Osteoblast (primary cell): ENCODE results near the gene MFAP3L. TPM values are rescaled to one million over a fixed set of nuclear protein-coding genes. Genes with fewer than 3 reads are reported as not detected.
A peak's percentile ranks its signal among the peaks of the same experiment; 100 is the strongest.

ENCODE experiments used
- DNase-seq: peaks from one replicate; pipeline ENCODE4 v3.0.0; 2011; ENCODE audit warnings: low spot score, mixed read lengths; ENCODE audit not compliant: insufficient read length; ENCODE audit errors: missing footprints
- H2AFZ ChIP-seq: 2 replicates; pipeline ENCODE4 v1.6.0; 2011; ENCODE audit warnings: mild to moderate bottlenecking, low read length
- H3K27ac ChIP-seq: 2 replicates; pipeline ENCODE4 v1.5.1; 2011; ENCODE audit warnings: mild to moderate bottlenecking, low read depth, low read length, moderate library complexity
- H3K27me3 ChIP-seq: 2 replicates; pipeline ENCODE4 v1.6.0; 2012; ENCODE audit warnings: mild to moderate bottlenecking, control low read depth, inconsistent platforms, low read length, moderate library complexity; ENCODE audit not compliant: insufficient read depth
- H3K36me3 ChIP-seq: 2 replicates; pipeline ENCODE4 v1.5.1; 2011; ENCODE audit warnings: mild to moderate bottlenecking, low read length, control low read depth, moderate library complexity; ENCODE audit not compliant: insufficient read depth
- H3K4me1 ChIP-seq: 2 replicates; pipeline ENCODE4 v1.5.1; 2011; ENCODE audit warnings: mild to moderate bottlenecking, low read length, control low read depth, moderate library complexity; ENCODE audit not compliant: insufficient read depth
- H3K4me2 ChIP-seq: 2 replicates; pipeline ENCODE4 v1.6.0; 2011; ENCODE audit warnings: mild to moderate bottlenecking, low read length; ENCODE audit not compliant: insufficient read depth
- H3K4me3 ChIP-seq: fragments of 200-600 bp; sonication (generic); 3 replicates; pipeline ENCODE4 v1.5.1; 2012; ENCODE audit warnings: mild to moderate bottlenecking, low read length, inconsistent platforms; ENCODE audit not compliant: insufficient read depth
- H3K79me2 ChIP-seq: 2 replicates; pipeline ENCODE4 v1.6.0; 2012; ENCODE audit warnings: mild to moderate bottlenecking, low read length, control low read depth, inconsistent platforms; ENCODE audit not compliant: insufficient read depth
- H3K9me3 ChIP-seq: 2 replicates; pipeline ENCODE4 v1.5.1; 2011; ENCODE audit warnings: low read depth, low read length, control low read depth
- H4K20me1 ChIP-seq: 2 replicates; pipeline ENCODE4 v1.6.0; 2012; ENCODE audit warnings: mild to moderate bottlenecking, low read length, control low read depth; ENCODE audit not compliant: insufficient read depth
- CTCF ChIP-seq: IDR thresholded peaks from 2 replicates; pipeline ENCODE4 v1.5.1; 2011; ENCODE audit warnings: mild to moderate bottlenecking, low read depth, low read length, moderate library complexity; ENCODE audit errors: extremely low read depth
- total RNA-seq: library from RNA; depleted of rRNA; stranded (reverse); fragments of >200 nt; gene quantifications from 2 replicates; pipeline ENCODE4 v1.2.3, GENCODE V29; 2012

MFAP3L gene
- total RNA-seq, 1 donor = 7.6 TPM

- Histone ChIP-seq H3K4me3 (peak overlapping the region; percentile 82), H3K4me2 (peak overlapping the region; percentile 92), H4K20me1 (no peaks in the 10 kb centered on the region), H3K27me3 (peaks cover 21% of the 10 kb centered on the region), H3K36me3 (no peaks in the 10 kb centered on the region), H3K4me1 (no peaks in the 10 kb centered on the region), H3K79me2 (no peaks in the 10 kb centered on the region), H3K9me3 (no peaks in the 10 kb centered on the region), H2AFZ (peak overlapping the region; percentile 65), H3K27ac (no peak overlapping the region)
- peak; percentile 83 for DNase-seq
- TF ChIP-seq CTCF = no peak
Observed at GRCh38 chr4:170025523-170026252, 507 bp downstream of the MFAP3L start.

- Histone ChIP-seq H3K4me3 (no peak overlapping the region), H3K79me2 (no peaks in the 10 kb centered on the region), H4K20me1 (peaks cover 3% of the 10 kb centered on the region), H3K36me3 (no peaks in the 10 kb centered on the region), H3K9me3 (no peaks in the 10 kb centered on the region), H2AFZ (no peak overlapping the region), H3K4me1 (no peaks in the 10 kb centered on the region), H3K4me2 (no peak overlapping the region), H3K27ac (no peak overlapping the region), H3K27me3 (peaks cover 16% of the 10 kb centered on the region)
- TF ChIP-seq CTCF = no peak
- no peak for DNase-seq
Observed at GRCh38 chr4:170022211-170022610, 4.0 kb downstream of the MFAP3L start.

- Histone ChIP-seq H3K4me3 (no peak overlapping the region), H3K36me3 (no peaks in the 10 kb centered on the region), H3K79me2 (no peaks in the 10 kb centered on the region), H3K27ac (no peak overlapping the region), H3K9me3 (no peaks in the 10 kb centered on the region), H3K4me2 (no peak overlapping the region), H3K4me1 (no peaks in the 10 kb centered on the region), H2AFZ (no peak overlapping the region), H3K27me3 (no peaks in the 10 kb centered on the region), H4K20me1 (peaks cover 3% of the 10 kb centered on the region)
- DNase-seq = no peak
- TF ChIP-seq CTCF = no peak
Observed at GRCh38 chr4:170017252-170017651, 8.9 kb downstream of the MFAP3L start.

GRCh38 chr4:170015285-170015684, 10.9 kb downstream of the MFAP3L start:
- no peak overlapping the region for H3K4me2 ChIP-seq
- no peak for TF ChIP-seq CTCF
- H4K20me1 ChIP-seq = peaks cover 3% of the 10 kb centered on the region
- no peaks in the 10 kb centered on the region for H3K4me1 ChIP-seq
- H3K27me3 ChIP-seq = no peaks in the 10 kb centered on the region
- H3K4me3 ChIP-seq = no peak overlapping the region
- H2AFZ ChIP-seq = no peak overlapping the region
- H3K79me2 ChIP-seq = no peaks in the 10 kb centered on the region
- H3K27ac ChIP-seq = no peak overlapping the region
- H3K36me3 ChIP-seq = no peaks in the 10 kb centered on the region
- H3K9me3 ChIP-seq = no peaks in the 10 kb centered on the region
- no peak for DNase-seq
